CD4-positive, alpha-beta T cell treated with Interferon gamma for 1 hour (primary cell): Measurements from ENCODE around the gene LIMK2.
"Not testable (repeated sequence)": the region's sequence is repeated elsewhere in the genome, so short reads cannot be mapped to it uniquely, and the experiment has no call there.

Experiments used
- DNase-seq: peaks from one replicate; pipeline ENCODE4 v3.0.0-alpha.2; 2020

The LIMK2 gene

GRCh38 chr22:31211862-31212730 lies at the start of gene LIMK2:
Gene LIMK2, plus strand, starts transcription at chr22:31212298. Its CDS starts 111 bp downstream, at chr22:31212409.
- DNase-seq: peak; percentile 96

- DNase-seq: no peak
These were observed 41.1 kb upstream of the LIMK2 start for GRCh38 chr22:31170971-31171370.

DNA sequence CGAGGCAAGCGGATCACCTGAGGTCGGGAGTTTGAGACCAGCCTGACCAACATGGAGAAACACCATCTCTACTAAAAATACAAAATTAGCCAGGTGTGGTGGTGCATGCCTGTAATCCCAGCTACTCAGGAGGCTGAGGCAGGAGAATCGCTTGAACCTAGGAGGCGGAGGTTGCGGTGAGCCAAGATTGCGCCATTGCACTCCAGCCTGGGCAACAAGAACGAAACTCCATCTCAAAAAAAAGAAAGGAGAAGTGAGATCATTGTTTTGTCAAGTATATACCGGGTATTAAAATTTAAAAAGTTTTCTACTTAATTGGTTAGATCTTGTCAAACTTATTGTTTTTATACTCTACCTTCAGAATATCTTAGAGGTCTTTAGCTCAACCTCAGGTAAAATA lies 40.4 kb upstream of the LIMK2 start:
- not testable (repeated sequence) for DNase-seq

DNA sequence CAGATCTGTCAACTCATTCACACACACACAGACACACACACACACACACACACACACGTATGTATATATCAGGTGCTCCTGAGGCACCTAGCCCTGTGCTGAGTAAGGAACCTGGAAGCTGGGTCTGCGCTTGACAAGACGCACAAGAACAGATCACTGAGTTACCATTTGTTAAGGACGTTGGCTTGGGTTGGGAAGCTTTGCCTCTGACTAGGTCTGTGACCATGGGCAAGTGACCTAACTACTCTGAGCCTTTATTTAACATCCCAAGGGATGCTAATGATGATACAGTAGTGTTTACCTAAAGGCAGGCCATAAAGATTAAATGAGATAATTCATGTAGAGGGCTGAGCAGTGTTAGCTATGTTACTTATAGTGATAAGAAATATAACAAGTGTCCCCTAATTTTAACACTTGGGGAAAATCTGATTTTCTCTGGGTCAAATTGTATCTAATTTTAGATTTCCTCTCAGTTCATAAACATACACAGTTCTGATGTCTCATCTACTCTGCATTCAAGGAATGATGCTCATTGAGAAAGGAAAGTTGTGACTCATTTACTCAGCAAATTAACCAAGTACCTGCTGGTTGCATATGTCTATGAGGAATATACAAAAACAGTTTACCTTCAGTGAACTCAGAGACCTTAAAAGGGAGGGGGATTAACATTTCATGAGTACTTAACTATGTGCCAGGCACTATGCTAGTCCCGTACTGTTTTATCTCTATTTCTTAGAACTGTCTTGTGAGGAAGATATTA lies 38.5 kb upstream of the LIMK2 start:
- DNase-seq: no peak

- no peak for DNase-seq
These were observed 35.2 kb upstream of the LIMK2 start for GRCh38 chr22:31176923-31177322.

DNA sequence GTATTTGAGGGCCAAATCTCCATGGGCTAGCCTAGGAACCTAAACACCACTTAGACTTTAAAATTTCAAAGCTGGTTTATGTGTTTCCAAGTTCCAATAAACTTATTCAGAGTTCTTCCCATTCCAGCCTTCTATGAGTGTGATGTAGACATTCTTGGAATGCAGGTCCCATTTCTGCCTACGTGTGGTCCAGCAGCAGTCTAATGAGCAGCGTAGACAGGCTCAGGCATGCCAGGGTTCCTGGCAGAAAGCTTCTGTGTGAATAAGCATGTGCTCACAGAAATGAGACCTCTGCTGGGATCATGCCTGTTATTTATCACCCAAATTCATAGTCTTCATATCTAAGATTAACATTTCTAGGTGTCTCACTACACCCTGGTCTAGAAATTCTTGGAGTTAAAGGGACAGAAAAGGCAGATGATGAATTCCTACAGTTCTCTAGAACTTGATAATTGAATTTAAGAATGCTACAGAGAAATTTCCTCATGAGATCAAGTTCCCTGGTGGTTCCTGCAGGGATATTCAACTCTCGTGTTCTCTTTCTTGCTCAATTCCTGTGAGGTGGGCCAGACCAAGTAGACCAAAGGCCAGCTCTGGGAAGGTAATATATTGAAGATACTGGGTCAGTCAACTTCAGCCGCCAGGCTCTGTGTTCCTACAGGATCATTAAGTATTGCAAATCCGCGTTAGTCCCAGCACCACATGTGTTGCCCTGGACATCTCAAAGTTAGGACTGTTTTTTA lies 34.5 kb upstream of the LIMK2 start:
- no peak for DNase-seq

DNA sequence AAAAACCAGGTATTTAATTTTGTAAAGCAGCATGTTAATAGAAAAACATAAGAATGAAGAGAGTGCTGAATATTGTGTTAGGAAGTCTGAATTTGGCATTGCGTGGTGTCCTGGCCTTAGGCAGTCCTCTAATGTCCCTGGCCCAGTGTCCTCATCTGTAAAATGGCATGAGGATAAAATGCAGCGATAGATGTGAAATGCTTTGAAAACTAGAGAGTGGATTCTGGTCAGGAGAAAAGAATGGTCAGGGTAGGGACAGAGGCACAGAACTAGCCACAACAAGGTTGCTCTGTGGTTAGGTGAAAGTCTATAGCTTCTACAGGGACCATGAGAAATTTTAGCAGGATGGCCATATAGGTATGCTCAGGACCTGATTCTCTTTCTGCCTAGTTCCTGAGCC lies 33.2 kb upstream of the LIMK2 start:
- no peak for DNase-seq

GRCh38 chr22:31179345-31179744 lies 32.8 kb upstream of the LIMK2 start:
- no peak for DNase-seq

GRCh38 chr22:31184015-31184414 lies 28.1 kb upstream of the LIMK2 start:
- no peak for DNase-seq

DNA sequence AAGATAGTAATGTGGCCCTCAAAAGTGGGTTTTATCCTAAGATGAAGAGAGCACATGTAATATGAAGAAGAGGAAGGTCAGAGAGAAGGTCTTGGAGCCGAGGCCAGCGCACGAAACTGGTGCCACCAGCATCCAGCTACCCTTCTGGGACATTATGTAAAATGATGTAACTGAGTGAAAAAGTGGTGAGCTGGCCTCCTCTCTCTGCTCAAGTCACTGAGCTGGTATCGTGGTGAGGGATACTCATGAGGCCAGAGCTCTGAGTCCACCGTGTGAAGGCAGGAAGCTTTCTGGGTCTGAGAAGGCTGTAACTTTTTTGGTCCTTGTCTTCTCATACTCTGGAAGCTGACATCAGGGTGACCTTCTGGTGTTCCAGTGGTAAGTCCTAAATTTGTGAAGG lies 27.0 kb upstream of the LIMK2 start:
- DNase-seq: no peak

DNA sequence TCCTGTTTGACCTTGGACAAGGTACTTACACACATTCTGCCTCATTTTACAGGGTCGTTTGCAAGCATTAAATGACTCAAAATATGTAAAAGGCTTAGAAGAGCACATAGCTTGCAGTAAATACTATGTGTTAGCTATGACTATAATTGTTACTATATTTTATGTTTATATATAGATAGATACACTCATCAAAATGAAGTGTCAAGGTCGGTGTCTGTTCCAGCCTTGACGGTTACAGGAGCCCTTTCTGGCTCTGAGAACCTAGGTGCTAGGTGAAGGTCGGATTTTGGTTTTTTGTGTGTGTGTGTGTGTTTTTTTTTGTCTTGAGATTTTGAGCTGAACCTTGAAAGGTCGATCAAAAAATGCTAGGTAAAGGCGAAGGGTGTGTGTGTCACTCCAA lies 24.5 kb upstream of the LIMK2 start:
- no peak for DNase-seq

GRCh38 chr22:31192513-31192912 lies 19.6 kb upstream of the LIMK2 start:
- DNase-seq: no peak

- DNase-seq: no peak
These were observed 19.0 kb upstream of the LIMK2 start for GRCh38 chr22:31193092-31193491.

DNA sequence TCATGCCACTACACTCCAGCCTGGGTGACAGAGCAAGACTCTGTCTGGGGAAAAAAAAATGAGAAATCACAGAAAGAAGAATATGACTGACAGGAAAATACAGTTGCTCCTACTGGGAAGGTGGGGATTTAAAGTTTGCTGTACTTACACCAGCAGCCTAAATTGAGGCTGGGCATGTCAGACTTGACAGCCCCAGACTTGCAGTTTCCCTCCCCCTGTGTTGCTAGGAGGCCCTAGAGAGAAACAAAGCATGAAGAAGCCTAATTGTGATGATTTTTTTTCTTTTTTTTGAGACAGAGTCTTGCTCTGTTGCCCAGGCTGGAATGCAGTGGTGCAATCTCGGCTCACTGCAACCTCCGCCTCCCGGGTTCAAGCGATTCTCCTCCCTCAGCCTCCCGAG lies 17.4 kb upstream of the LIMK2 start:
- DNase-seq: not testable (repeated sequence)

DNA sequence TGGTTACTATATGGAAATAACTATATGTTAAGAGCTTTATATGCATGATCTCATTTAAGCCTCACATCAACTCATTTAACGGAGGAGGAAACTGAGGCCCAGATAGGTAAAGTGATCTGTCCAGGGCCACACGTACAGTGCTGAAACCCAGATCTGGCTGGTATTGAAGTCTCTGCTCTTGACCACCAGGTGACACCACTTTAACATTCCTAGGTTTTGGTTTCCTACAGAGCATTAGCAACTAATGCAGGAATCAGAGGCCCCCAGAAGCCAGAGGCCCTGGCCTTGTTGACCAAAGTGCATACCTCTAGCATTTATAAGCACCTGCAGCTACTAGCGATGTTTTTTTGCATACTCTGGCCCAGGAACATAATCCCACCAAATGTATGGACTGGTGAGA lies 12.9 kb upstream of the LIMK2 start:
- DNase-seq: no peak

DNA sequence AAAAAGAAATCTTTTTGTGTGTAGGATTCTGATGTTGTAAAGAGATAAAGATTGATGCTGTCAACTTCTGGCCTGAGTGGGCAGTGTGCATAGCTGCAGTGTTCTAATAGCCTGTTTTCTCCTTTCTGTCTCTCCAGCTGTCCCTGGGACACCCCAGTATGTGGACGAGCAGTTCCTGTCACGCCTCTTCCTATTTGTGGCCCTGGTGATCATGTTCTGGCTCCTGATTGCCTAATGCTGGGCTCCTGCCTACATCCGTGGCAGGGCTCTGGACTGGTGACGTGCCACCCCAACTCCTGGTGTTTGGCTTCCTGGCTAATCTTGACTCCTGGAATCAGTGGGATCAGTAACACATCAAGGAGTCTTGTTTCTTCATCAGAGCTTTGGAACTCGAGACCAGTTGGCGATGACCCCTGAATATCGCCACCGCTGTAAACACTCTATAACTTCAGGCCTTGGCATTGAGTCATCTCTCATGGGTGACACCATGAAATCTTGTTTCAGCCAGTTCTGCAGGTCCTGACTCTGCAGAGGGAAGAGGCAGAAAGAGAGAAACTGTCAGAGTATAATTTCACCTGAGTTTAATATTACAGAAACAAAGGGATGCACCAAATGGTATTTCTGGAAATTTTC lies 7.6 kb upstream of the LIMK2 start:
- DNase-seq: not testable (repeated sequence)

DNA sequence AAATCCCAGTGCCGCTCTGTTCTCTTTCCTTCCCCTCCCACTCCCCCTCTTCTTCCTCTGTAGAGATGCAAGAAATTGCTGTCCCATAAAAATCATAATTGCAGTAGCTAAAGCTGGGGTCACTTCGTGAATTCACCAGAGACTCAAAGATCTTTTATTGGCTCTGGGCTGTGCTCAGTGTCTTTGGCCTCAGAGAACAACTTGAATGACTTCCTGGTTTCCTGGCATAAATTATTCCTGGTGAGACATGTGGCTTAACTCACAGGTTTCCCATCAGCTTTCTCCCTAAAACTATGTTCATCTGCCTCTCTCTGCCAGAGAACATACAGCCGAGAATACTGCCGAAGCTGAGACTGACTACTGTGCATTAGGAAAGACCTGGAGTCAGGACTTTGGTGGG lies 7.0 kb upstream of the LIMK2 start:
- not testable (repeated sequence) for DNase-seq

GRCh38 chr22:31206460-31206859 lies 5.6 kb upstream of the LIMK2 start:
- not testable (repeated sequence) for DNase-seq

GRCh38 chr22:31206896-31207687 lies 5.0 kb upstream of the LIMK2 start:
- DNase-seq: no peak

GRCh38 chr22:31210556-31211421 lies 1.3 kb upstream of the LIMK2 start:
- peak; percentile 25 for DNase-seq

GRCh38 chr22:31211482-31211861 lies 626 bp upstream of the LIMK2 start:
- no peak for DNase-seq
